ENCODE results near the gene PPID.

DNA sequence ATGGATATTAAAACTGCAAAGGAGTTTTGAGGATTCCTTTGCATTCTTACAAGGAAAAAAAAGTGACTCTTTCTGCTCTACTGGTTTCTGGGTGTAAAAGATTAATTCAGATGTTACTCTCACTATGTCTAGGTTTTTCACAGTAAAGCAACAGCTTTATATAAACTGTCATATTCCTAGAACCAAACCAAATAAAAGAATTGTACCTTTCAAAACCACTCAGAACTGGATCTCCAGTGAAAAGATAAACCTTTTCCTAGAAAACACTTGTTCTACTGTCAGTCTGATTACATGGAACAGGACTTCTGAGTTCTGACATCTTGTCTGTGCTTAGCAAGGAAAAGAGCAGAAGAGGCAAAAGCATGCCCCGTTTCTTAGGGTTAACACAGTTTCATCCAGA is 5.0 kb upstream of the PPID start:
- TF ChIP-seq CTCF (IDR thresholded peaks at IDR 0.05) (no peak), POLR2A (IDR thresholded peaks at IDR 0.05) (no peak), EP300 (IDR thresholded peaks at IDR 0.05) (no peak)
